ENCODE results near the gene KCNQ5. TPM values are rescaled to one million over a fixed set of nuclear protein-coding genes. Genes with fewer than 3 reads are reported as not detected.

KCNQ5 gene
- total RNA-seq, 4 donors from 2014 or later = 1.1 to 14.6 (median 9.0) TPM

DNA sequence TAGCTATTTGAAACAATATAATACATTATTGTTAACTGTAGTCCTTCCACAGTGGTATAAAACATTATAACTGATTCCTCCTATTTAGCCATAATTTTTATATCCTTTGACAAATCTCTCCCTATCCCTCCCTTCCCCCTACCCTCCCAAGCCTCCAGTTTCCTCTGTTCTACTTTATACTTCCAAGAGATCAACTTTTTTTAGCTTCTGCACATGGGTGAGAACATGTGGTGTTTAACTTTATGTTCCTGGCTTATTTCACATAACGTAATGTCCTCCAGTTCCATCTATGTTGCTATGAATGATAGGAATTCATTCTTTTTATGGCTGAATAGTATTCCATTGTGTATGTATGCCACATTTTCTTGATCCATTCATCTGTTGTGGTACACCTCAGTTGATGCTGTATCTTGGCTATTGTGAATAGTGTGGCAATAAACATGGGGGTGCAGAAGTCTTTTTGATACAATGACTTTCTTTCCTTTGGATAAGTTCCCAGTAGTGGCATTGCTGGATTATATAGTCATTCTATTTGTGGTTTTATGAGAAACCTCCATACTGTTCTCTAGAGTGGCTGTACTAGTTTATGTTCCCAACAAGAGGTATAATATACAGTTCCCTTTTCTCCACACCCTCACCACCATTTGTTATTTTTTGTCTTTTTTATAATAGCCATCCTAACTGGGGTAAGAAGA lies 205.0 kb downstream of the KCNQ5 start:
- Histone ChIP-seq H3K27me3 (no peaks in the 10 kb centered on the region), H3K36me3 (no peaks in the 10 kb centered on the region), H3K4me3 (replicated peaks in 1 of 3) (no peak overlapping the region), H3K27ac (no peak overlapping the region), H3K9me3 (no peaks in the 10 kb centered on the region), H3K4me1 (no peaks in the 10 kb centered on the region)
- intact Hi-C loops (cut with DNase I) = no loop called here
- TF ChIP-seq, protein P1, sequence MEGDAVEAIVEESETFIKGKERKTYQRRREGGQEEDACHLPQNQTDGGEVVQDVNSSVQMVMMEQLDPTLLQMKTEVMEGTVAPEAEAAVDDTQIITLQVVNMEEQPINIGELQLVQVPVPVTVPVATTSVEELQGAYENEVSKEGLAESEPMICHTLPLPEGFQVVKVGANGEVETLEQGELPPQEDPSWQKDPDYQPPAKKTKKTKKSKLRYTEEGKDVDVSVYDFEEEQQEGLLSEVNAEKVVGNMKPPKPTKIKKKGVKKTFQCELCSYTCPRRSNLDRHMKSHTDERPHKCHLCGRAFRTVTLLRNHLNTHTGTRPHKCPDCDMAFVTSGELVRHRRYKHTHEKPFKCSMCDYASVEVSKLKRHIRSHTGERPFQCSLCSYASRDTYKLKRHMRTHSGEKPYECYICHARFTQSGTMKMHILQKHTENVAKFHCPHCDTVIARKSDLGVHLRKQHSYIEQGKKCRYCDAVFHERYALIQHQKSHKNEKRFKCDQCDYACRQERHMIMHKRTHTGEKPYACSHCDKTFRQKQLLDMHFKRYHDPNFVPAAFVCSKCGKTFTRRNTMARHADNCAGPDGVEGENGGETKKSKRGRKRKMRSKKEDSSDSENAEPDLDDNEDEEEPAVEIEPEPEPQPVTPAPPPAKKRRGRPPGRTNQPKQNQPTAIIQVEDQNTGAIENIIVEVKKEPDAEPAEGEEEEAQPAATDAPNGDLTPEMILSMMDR (IDR thresholded peaks at IDR 0.05) = no peak
- TF ChIP-seq POLR2A (IDR thresholded peaks at IDR 0.05) = no peak
- 86 to 96% methylated on average over 1 of the region's 1 CpG for WGBS, 2 donors
- no peak for DNase-seq

DNA sequence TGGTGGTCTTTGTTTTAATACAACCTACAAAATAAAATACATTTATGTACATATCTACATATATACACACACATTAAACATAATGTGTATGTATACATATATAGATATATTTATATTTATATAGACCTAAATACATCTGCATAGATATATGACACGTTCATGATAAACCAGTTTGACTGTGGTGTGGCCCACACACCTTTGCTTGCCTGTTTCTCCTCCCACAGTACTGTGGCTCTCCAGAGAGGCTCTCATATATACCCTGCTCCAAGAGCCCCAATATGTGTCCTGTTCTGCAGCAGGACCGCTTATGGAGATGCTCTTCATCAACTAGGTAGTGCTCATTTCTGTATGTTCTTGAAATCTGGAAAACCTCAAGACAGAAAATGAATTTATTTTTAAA lies 207.0 kb downstream of the KCNQ5 start:
- no peak for TF ChIP-seq POLR2A (IDR thresholded peaks at IDR 0.05)
- TF ChIP-seq, protein P1 (IDR thresholded peaks at IDR 0.05) = no peak
- no peak overlapping the region for H3K4me3 ChIP-seq (replicated peaks in 1 of 3)
- intact Hi-C loops (cut with DNase I) = no loop called here
- no peaks in the 10 kb centered on the region for H3K27me3 ChIP-seq
- WGBS, 2 donors = 66 to 79% methylated on average over 2 of the region's 2 CpGs
- no peak overlapping the region for H3K27ac ChIP-seq
- DNase-seq = no peak
- H3K36me3 ChIP-seq = no peaks in the 10 kb centered on the region
- no peaks in the 10 kb centered on the region for H3K4me1 ChIP-seq
- H3K9me3 ChIP-seq = no peaks in the 10 kb centered on the region

DNA sequence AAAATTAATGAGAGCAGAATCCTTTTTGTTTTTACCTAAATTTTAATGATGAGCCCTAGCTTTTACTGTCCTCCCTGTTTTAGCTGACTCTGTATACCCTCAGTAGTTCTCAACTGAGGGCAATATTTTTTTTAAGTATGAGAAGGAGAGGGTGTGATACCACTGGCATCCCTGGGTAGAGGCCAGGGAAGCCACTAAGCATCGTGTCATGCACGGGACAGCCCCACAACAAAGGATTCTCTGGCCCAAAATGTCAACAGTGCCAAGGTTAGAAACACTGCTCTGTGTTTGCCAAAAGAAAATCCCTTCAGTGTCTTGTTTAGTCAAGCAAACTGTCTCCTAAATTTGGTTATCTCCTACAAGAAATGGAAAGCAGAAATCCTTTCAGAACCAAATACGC lies 210.4 kb downstream of the KCNQ5 start:
- Histone ChIP-seq H3K27ac (no peak overlapping the region), H3K9me3 (no peaks in the 10 kb centered on the region), H3K4me3 (replicated peaks in 1 of 3) (no peak overlapping the region), H3K4me1 (peaks cover 0 to 4% of the 10 kb centered on the region in 2 donors), H3K36me3 (no peaks in the 10 kb centered on the region), H3K27me3 (no peaks in the 10 kb centered on the region)
- no peak for DNase-seq
- TF ChIP-seq, protein P1 (IDR thresholded peaks at IDR 0.05) = no peak
- no peak for TF ChIP-seq POLR2A (IDR thresholded peaks at IDR 0.05)
- intact Hi-C loops (cut with DNase I) = no loop called here
- WGBS, 2 donors = 66 to 74% methylated on average over 3 of the region's 3 CpGs

DNA sequence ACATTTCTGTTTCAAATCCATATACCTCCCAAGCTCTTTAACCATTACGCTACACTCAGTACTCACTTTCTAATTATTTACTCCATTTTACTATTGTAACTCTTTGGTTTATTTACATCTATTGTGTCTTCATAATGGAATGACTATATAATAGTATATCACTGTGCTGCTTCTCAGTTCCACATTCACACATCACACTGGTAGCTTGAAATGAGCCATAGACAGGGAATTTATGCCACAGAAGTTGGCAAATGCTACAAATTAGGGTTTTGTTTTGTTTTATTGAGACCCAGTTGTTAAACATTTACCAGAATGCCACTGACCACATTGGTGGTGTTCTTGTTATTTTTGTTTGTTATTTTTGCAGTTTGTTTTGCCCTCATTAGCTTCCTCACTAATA lies 213.9 kb downstream of the KCNQ5 start:
- intact Hi-C loops (cut with DNase I) = no loop called here
- Histone ChIP-seq H3K36me3 (no peaks in the 10 kb centered on the region), H3K9me3 (no peaks in the 10 kb centered on the region), H3K27me3 (no peaks in the 10 kb centered on the region), H3K4me1 (peaks cover 0 to 4% of the 10 kb centered on the region in 2 donors), H3K4me3 (replicated peaks in 1 of 3) (no peak overlapping the region), H3K27ac (no peak overlapping the region)
- no peak for DNase-seq
- TF ChIP-seq POLR2A (IDR thresholded peaks at IDR 0.05) = no peak
- TF ChIP-seq, protein P1 (IDR thresholded peaks at IDR 0.05) = no peak
- 96 to 100% methylated on average over 1 of the region's 1 CpG for WGBS, 2 donors

DNA sequence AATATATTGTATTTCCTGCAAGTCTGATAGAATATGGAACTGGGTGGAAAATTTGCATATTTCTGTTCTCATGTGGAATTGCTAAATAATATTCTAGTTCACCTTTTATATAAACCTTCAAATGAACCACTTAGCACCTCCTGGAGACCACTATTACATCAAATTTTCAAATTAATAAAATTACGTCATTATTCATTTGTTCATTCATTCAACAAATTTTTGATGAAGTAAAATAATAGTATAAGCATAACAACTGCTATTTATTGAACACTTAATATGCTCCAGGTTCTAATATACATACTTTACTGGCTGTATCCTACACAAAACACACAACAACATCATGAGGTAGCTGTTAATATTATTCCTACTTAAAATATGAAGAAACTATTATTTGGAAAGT lies 215.1 kb downstream of the KCNQ5 start:
- H3K9me3 ChIP-seq = no peaks in the 10 kb centered on the region
- intact Hi-C loops (cut with DNase I) = no loop called here
- DNase-seq = no peak
- 96 to 97% methylated on average over 1 of the region's 1 CpG for WGBS, 2 donors
- H3K4me1 ChIP-seq = peaks cover 0 to 4% of the 10 kb centered on the region in 2 donors
- H3K4me3 ChIP-seq (replicated peaks in 1 of 3) = no peak overlapping the region
- no peak for TF ChIP-seq POLR2A (IDR thresholded peaks at IDR 0.05)
- TF ChIP-seq, protein P1 (IDR thresholded peaks at IDR 0.05) = no peak
- no peaks in the 10 kb centered on the region for H3K36me3 ChIP-seq
- H3K27ac ChIP-seq = no peak overlapping the region
- no peaks in the 10 kb centered on the region for H3K27me3 ChIP-seq

Measured in thyroid gland (tissue), 4 donors.